Duodenal mucosa (tissue), 2 donors: ENCODE results near the gene NPFFR1.
"Not testable (repeated sequence)": the region's sequence is repeated elsewhere in the genome, so short reads cannot be mapped to it uniquely, and the experiment has no call there.

Source experiments
- H3K27ac ChIP-seq: one replicate; pipeline ENCODE4 v1.7.0; 2013; ENCODE audit warnings: low read depth, low read length
- H3K27me3 ChIP-seq, 2 donors: one replicate each; pipeline ENCODE4 v1.7.0; 2013; ENCODE audit warnings: low read length in 2 of 2, control low read depth in 1 of 2; ENCODE audit not compliant: insufficient read depth in 2 of 2, control insufficient read depth in 1 of 2
- H3K36me3 ChIP-seq, 2 donors: one replicate each; pipeline ENCODE4 v1.7.0; 2013; ENCODE audit warnings: low read length in 2 of 2, control low read depth in 1 of 2; ENCODE audit not compliant: insufficient read depth in 2 of 2, control insufficient read depth in 1 of 2
- H3K4me1 ChIP-seq, 2 donors: one replicate each; pipeline ENCODE4 v1.7.0; 2013; ENCODE audit warnings: low read length in 2 of 2, control low read depth in 1 of 2; ENCODE audit not compliant: insufficient read depth in 2 of 2, control insufficient read depth in 1 of 2
- H3K4me3 ChIP-seq, 2 donors: one replicate each; pipeline ENCODE4 v1.7.0; 2013; ENCODE audit warnings: low read length in 2 of 2, low read depth in 1 of 2
- H3K9ac ChIP-seq, 2 donors: one replicate each; pipeline ENCODE4 v1.7.0; 2013; ENCODE audit warnings: low read length in 2 of 2, low read depth in 1 of 2
- H3K9me3 ChIP-seq, 2 donors: one replicate each; pipeline ENCODE4 v1.7.0; 2013; ENCODE audit warnings: low read length in 2 of 2, control low read depth in 1 of 2; ENCODE audit not compliant: control insufficient read depth in 1 of 2

The NPFFR1 gene

GRCh38 chr10:70228491-70228890, 55.3 kb downstream of the NPFFR1 start:
- Histone ChIP-seq H3K4me1 (peaks cover 21 to 30% of the 10 kb centered on the region in 2 donors), H3K36me3 (peaks cover 0 to 10% of the 10 kb centered on the region in 2 donors), H3K4me3 (no peak overlapping the region), H3K9ac (no peak overlapping the region), H3K27me3 (no peaks in the 10 kb centered on the region), H3K9me3 (no peaks in the 10 kb centered on the region), H3K27ac (peak overlapping the region; percentile 59)

- Histone ChIP-seq H3K9me3 (no peaks in the 10 kb centered on the region), H3K4me3 (no peak overlapping the region), H3K36me3 (peaks cover 0 to 10% of the 10 kb centered on the region in 2 donors), H3K27me3 (no peaks in the 10 kb centered on the region), H3K4me1 (peaks cover 21 to 30% of the 10 kb centered on the region in 2 donors), H3K27ac (peak overlapping the region; percentile 59), H3K9ac (no peak overlapping the region)
Measured at GRCh38 chr10:70227548-70228320, 56.1 kb downstream of the NPFFR1 start.

- Histone ChIP-seq H3K4me1 (peaks cover 13 to 20% of the 10 kb centered on the region in 2 donors), H3K36me3 (peaks cover 0 to 2% of the 10 kb centered on the region in 2 donors), H3K9ac (no peak overlapping the region), H3K9me3 (no peaks in the 10 kb centered on the region), H3K27me3 (no peaks in the 10 kb centered on the region), H3K4me3 (no peak overlapping the region), H3K27ac (no peak overlapping the region)
Measured at GRCh38 chr10:70223728-70224127, 60.1 kb downstream of the NPFFR1 start.

GRCh38 chr10:70222811-70223447, 60.9 kb downstream of the NPFFR1 start:
- not testable (repeated sequence) for H3K27me3 ChIP-seq, H3K36me3 ChIP-seq, H3K9ac ChIP-seq, H3K4me3 ChIP-seq, H3K9me3 ChIP-seq, H3K27ac ChIP-seq
- peaks cover 5 to 12% of the 10 kb centered on the region in 2 donors for H3K4me1 ChIP-seq

GRCh38 chr10:70222340-70222794, 61.4 kb downstream of the NPFFR1 start:
- Histone ChIP-seq H3K9ac (no peak overlapping the region), H3K4me3 (no peak overlapping the region), H3K27ac (no peak overlapping the region), H3K36me3 (peaks cover 0 to 4% of the 10 kb centered on the region in 2 donors), H3K9me3 (no peaks in the 10 kb centered on the region), H3K4me1 (peaks cover 5 to 9% of the 10 kb centered on the region in 2 donors), H3K27me3 (no peaks in the 10 kb centered on the region)

- Histone ChIP-seq H3K27ac (no peak overlapping the region), H3K36me3 (peaks cover under 1 to 4% of the 10 kb centered on the region in 2 donors), H3K4me3 (no peak overlapping the region), H3K9me3 (no peaks in the 10 kb centered on the region), H3K9ac (peak overlapping the region in 1 of 2 donors; percentile 7), H3K27me3 (no peaks in the 10 kb centered on the region), H3K4me1 (peaks cover 2 to 5% of the 10 kb centered on the region in 2 donors)
Measured at GRCh38 chr10:70221030-70221429, 62.8 kb downstream of the NPFFR1 start.

- H3K27ac ChIP-seq: no peak overlapping the region
- H3K4me3 ChIP-seq: no peak overlapping the region
- H3K27me3 ChIP-seq: no peaks in the 10 kb centered on the region
- H3K9ac ChIP-seq: no peak overlapping the region
- peaks cover 24 to 56% of the 10 kb centered on the region in 2 donors for H3K36me3 ChIP-seq
- no peaks in the 10 kb centered on the region for H3K9me3 ChIP-seq
- H3K4me1 ChIP-seq: no peaks in the 10 kb centered on the region
Measured at GRCh38 chr10:70212879-70213278, 70.9 kb downstream of the NPFFR1 start.

GRCh38 chr10:70212277-70212676, 71.5 kb downstream of the NPFFR1 start:
- H3K27ac ChIP-seq: no peak overlapping the region
- no peak overlapping the region for H3K9ac ChIP-seq
- H3K4me3 ChIP-seq: no peak overlapping the region
- H3K4me1 ChIP-seq: no peaks in the 10 kb centered on the region
- peaks cover 24 to 62% of the 10 kb centered on the region in 2 donors for H3K36me3 ChIP-seq
- no peaks in the 10 kb centered on the region for H3K27me3 ChIP-seq
- no peaks in the 10 kb centered on the region for H3K9me3 ChIP-seq

- H3K9ac ChIP-seq: no peak overlapping the region
- H3K36me3 ChIP-seq: peaks cover 27 to 74% of the 10 kb centered on the region in 2 donors
- no peaks in the 10 kb centered on the region for H3K27me3 ChIP-seq
- no peaks in the 10 kb centered on the region for H3K9me3 ChIP-seq
- H3K4me1 ChIP-seq: no peaks in the 10 kb centered on the region
- H3K27ac ChIP-seq: no peak overlapping the region
- H3K4me3 ChIP-seq: no peak overlapping the region
Measured at GRCh38 chr10:70206762-70207161, 77.0 kb downstream of the NPFFR1 start.

- peaks cover 14 to 45% of the 10 kb centered on the region in 2 donors for H3K36me3 ChIP-seq
Measured at GRCh38 chr10:70201105-70201504, 82.7 kb downstream of the NPFFR1 start.

More at GRCh38 chr10:70201105-70201504, 82.7 kb downstream of the NPFFR1 start:
- H3K27ac ChIP-seq: no peak overlapping the region
- H3K27me3 ChIP-seq: no peaks in the 10 kb centered on the region
- H3K9me3 ChIP-seq: no peaks in the 10 kb centered on the region
- H3K9ac ChIP-seq: no peak overlapping the region
- no peak overlapping the region for H3K4me3 ChIP-seq
- H3K4me1 ChIP-seq: no peaks in the 10 kb centered on the region
